Activated CD8-positive, alpha-beta T cell treated with anti-CD3 and anti-CD28 coated beads, Interleukin-2, amount 10 ng/mL, durations not matched to agents 7 days and 5 days (primary cell): ENCODE data around the gene CLSTN1. TPM values are rescaled to one million over a fixed set of nuclear protein-coding genes. Genes with fewer than 3 reads are reported as not detected.
A peak's percentile ranks its signal among the peaks of the same experiment; 100 is the strongest.

Experiments
- ATAC-seq: fragments of 150-1000 bp; cut with Tn5 transposase; one replicate; pipeline ENCODE4 v1.10.0; 2021; ENCODE audit warnings: moderate library complexity
- CTCF ChIA-PET: fragments of 350-600 bp; sonication (Branson Sonifier 250); formaldehyde crosslinking; loops from one replicate; lab custom pipeline; 2021; ENCODE audit warnings: antibody characterized with exemption; lab: Charles Lee
- POLR2A ChIA-PET: fragments of 350-600 bp; sonication (Branson Sonifier 250); formaldehyde crosslinking; loops from one replicate; lab custom pipeline; 2021; ENCODE audit warnings: antibody characterized with exemption; lab: Charles Lee
- DNase-seq: peaks from one replicate; pipeline ENCODE4 v3.0.0-alpha.2; 2020
- H3K27ac Mint-ChIP-seq: one replicate; pipeline ENCODE4 v1.8.0; 2021; ENCODE audit warnings: mild to moderate bottlenecking, mixed read lengths
- H3K27me3 Mint-ChIP-seq: one replicate; pipeline ENCODE4 v1.8.0; 2021; ENCODE audit warnings: low read depth, mixed read lengths
- H3K36me3 Mint-ChIP-seq: one replicate; pipeline ENCODE4 v1.8.0; 2021; ENCODE audit warnings: low read depth, mixed read lengths
- H3K4me1 Mint-ChIP-seq: one replicate; pipeline ENCODE4 v1.8.0; 2021; ENCODE audit warnings: low read depth, mixed read lengths
- H3K4me3 Mint-ChIP-seq: one replicate; pipeline ENCODE4 v1.8.0; 2021; ENCODE audit warnings: mild to moderate bottlenecking, mixed read lengths
- H3K9me3 Mint-ChIP-seq: one replicate; pipeline ENCODE4 v1.8.0; 2022; ENCODE audit warnings: mixed read lengths; ENCODE audit not compliant: insufficient read depth
- total RNA-seq, 2 experiments: library from RNA; stranded (reverse); gene quantifications; one replicate each; pipeline ENCODE4 v1.2.3, GENCODE V29; 2021

The CLSTN1 gene
- total RNA-seq, 2 experiments from 2014 or later = 91.1 to 96.8 TPM

GRCh38 chr1:9824702-9825089 is 931 bp upstream of the CLSTN1 start:
- ChIA-PET POLR2A (no interaction called here), CTCF (interaction anchor here (1.4 to 4.1 kb wide), 2 partner anchors 40 to 126 kb away, joined by 3 to 31 read pairs; no protein-coding TSS in a partner anchor)
- H3K4me1 Mint-ChIP-seq = peaks cover 49% of the 10 kb centered on the region
- H3K27ac Mint-ChIP-seq = peak overlapping the region; percentile 39
- DNase-seq (no peak), ATAC-seq (no peak)
- H3K9me3 Mint-ChIP-seq = no peaks in the 10 kb centered on the region
- H3K27me3 Mint-ChIP-seq = no peaks in the 10 kb centered on the region
- H3K4me3 Mint-ChIP-seq = peak overlapping the region; percentile 46
- H3K36me3 Mint-ChIP-seq = peaks cover 13% of the 10 kb centered on the region

- Mint-ChIP-seq H3K4me1 (peaks cover 49% of the 10 kb centered on the region), H3K9me3 (no peaks in the 10 kb centered on the region), H3K27me3 (no peaks in the 10 kb centered on the region), H3K27ac (peak overlapping the region; percentile 63), H3K36me3 (peaks cover 19% of the 10 kb centered on the region), H3K4me3 (peak overlapping the region; percentile 53)
- no peak for DNase-seq
- ChIA-PET CTCF (no interaction called here), POLR2A (no interaction called here)
- ATAC-seq = peak; percentile 45
Observed at GRCh38 chr1:9823693-9823942, 147 bp downstream of the CLSTN1 start.

GRCh38 chr1:9822897-9823692 is 670 bp downstream of the CLSTN1 start:
- peak; percentile 28 for ATAC-seq
- H3K9me3 Mint-ChIP-seq = no peaks in the 10 kb centered on the region
- peaks cover 49% of the 10 kb centered on the region for H3K4me1 Mint-ChIP-seq
- H3K27ac Mint-ChIP-seq = peak overlapping the region; percentile 92
- H3K27me3 Mint-ChIP-seq = no peaks in the 10 kb centered on the region
- CTCF ChIA-PET = interaction anchor here (1.5 to 2.7 kb wide), 3 partner anchors 39 to 196 kb away, joined by 3 to 24 read pairs (median 6); no protein-coding TSS in a partner anchor
- POLR2A ChIA-PET = no interaction called here
- H3K36me3 Mint-ChIP-seq = peaks cover 19% of the 10 kb centered on the region
- DNase-seq = peak; percentile 47
- peak overlapping the region; percentile 98 for H3K4me3 Mint-ChIP-seq

- peaks cover 45% of the 10 kb centered on the region for H3K4me1 Mint-ChIP-seq
- DNase-seq (no peak), ATAC-seq (no peak)
- CTCF ChIA-PET = interaction anchor here (1.5 to 2.7 kb wide), 3 partner anchors 38 to 195 kb away, joined by 3 to 24 read pairs (median 6); no protein-coding TSS in a partner anchor
- POLR2A ChIA-PET = interaction anchor here (0.7 kb wide), 1 partner anchor 249 kb away, joined by 3 read pairs; no protein-coding TSS in a partner anchor
- H3K4me3 Mint-ChIP-seq = peak overlapping the region; percentile 98
- peak overlapping the region; percentile 92 for H3K27ac Mint-ChIP-seq
- H3K9me3 Mint-ChIP-seq = no peaks in the 10 kb centered on the region
- H3K27me3 Mint-ChIP-seq = no peaks in the 10 kb centered on the region
- H3K36me3 Mint-ChIP-seq = peaks cover 19% of the 10 kb centered on the region
Observed at GRCh38 chr1:9822490-9822889, 1.3 kb downstream of the CLSTN1 start.

- Mint-ChIP-seq H3K4me1 (peaks cover 42% of the 10 kb centered on the region), H3K36me3 (peaks cover 24% of the 10 kb centered on the region), H3K27me3 (no peaks in the 10 kb centered on the region), H3K4me3 (peak overlapping the region; percentile 98), H3K9me3 (no peaks in the 10 kb centered on the region), H3K27ac (no peak overlapping the region)
- ChIA-PET POLR2A (no interaction called here), CTCF (interaction anchor here (1.5 to 2.7 kb wide), 3 partner anchors 37 to 195 kb away, joined by 3 to 24 read pairs (median 6); no protein-coding TSS in a partner anchor)
- no peak for ATAC-seq
- no peak for DNase-seq
Observed at GRCh38 chr1:9821710-9822109, 2.1 kb downstream of the CLSTN1 start.

- Mint-ChIP-seq H3K9me3 (no peaks in the 10 kb centered on the region), H3K4me1 (peaks cover 38% of the 10 kb centered on the region), H3K27me3 (no peaks in the 10 kb centered on the region), H3K36me3 (peaks cover 30% of the 10 kb centered on the region), H3K27ac (no peak overlapping the region), H3K4me3 (no peak overlapping the region)
- ChIA-PET CTCF (interaction anchor here (0.9 to 2.7 kb wide), 2 partner anchors 36 to 205 kb away, joined by 3 to 24 read pairs; no protein-coding TSS in a partner anchor), POLR2A (interaction anchor here (0.7 kb wide), 1 partner anchor 104 kb away, joined by 4 read pairs; no protein-coding TSS in a partner anchor)
- no peak for DNase-seq
- no peak for ATAC-seq
Observed at GRCh38 chr1:9820521-9820920, 3.2 kb downstream of the CLSTN1 start.

GRCh38 chr1:9817734-9818133 is 6.0 kb downstream of the CLSTN1 start:
- no peak overlapping the region for H3K27ac Mint-ChIP-seq
- ATAC-seq (no peak), DNase-seq (no peak)
- no peaks in the 10 kb centered on the region for H3K27me3 Mint-ChIP-seq
- ChIA-PET CTCF (interaction anchor here (1.3 kb wide), 1 partner anchor 133 kb away, joined by 3 read pairs; no protein-coding TSS in a partner anchor), POLR2A (interaction anchor here (0.9 kb wide), 1 partner anchor 18 kb away, joined by 3 read pairs; no protein-coding TSS in a partner anchor)
- peaks cover 31% of the 10 kb centered on the region for H3K36me3 Mint-ChIP-seq
- H3K4me3 Mint-ChIP-seq = no peak overlapping the region
- peaks cover 28% of the 10 kb centered on the region for H3K4me1 Mint-ChIP-seq
- no peaks in the 10 kb centered on the region for H3K9me3 Mint-ChIP-seq

- POLR2A ChIA-PET = no interaction called here
- H3K4me1 Mint-ChIP-seq = peaks cover 17% of the 10 kb centered on the region
- CTCF ChIA-PET = interaction anchor here (0.7 to 1.2 kb wide), 2 partner anchors 32 to 61 kb away, joined by 3 to 4 read pairs; no protein-coding TSS in a partner anchor
- ATAC-seq (no peak), DNase-seq (no peak)
- no peaks in the 10 kb centered on the region for H3K27me3 Mint-ChIP-seq
- no peaks in the 10 kb centered on the region for H3K9me3 Mint-ChIP-seq
- H3K27ac Mint-ChIP-seq = no peak overlapping the region
- no peak overlapping the region for H3K4me3 Mint-ChIP-seq
- H3K36me3 Mint-ChIP-seq = peaks cover 25% of the 10 kb centered on the region
Observed at GRCh38 chr1:9816199-9816598, 7.6 kb downstream of the CLSTN1 start.

GRCh38 chr1:9815150-9815549 is 8.6 kb downstream of the CLSTN1 start:
- H3K4me1 Mint-ChIP-seq = peaks cover 16% of the 10 kb centered on the region
- H3K27me3 Mint-ChIP-seq = no peaks in the 10 kb centered on the region
- no peak for DNase-seq
- ChIA-PET CTCF (no interaction called here), POLR2A (no interaction called here)
- ATAC-seq = no peak
- H3K4me3 Mint-ChIP-seq = no peak overlapping the region
- no peak overlapping the region for H3K27ac Mint-ChIP-seq
- H3K36me3 Mint-ChIP-seq = peaks cover 23% of the 10 kb centered on the region
- no peaks in the 10 kb centered on the region for H3K9me3 Mint-ChIP-seq

GRCh38 chr1:9814619-9815018 is 9.1 kb downstream of the CLSTN1 start:
- no peak for ATAC-seq
- Mint-ChIP-seq H3K36me3 (peaks cover 21% of the 10 kb centered on the region), H3K4me3 (no peak overlapping the region), H3K4me1 (peaks cover 14% of the 10 kb centered on the region), H3K9me3 (no peaks in the 10 kb centered on the region), H3K27me3 (no peaks in the 10 kb centered on the region), H3K27ac (no peak overlapping the region)
- no peak for DNase-seq
- ChIA-PET CTCF (no interaction called here), POLR2A (no interaction called here)

- ChIA-PET CTCF (interaction anchor here (0.8 to 1.2 kb wide), 3 partner anchors 11 to 195 kb away, joined by 3 read pairs; no protein-coding TSS in a partner anchor), POLR2A (interaction anchor here (0.6 kb wide), 1 partner anchor 98 kb away, joined by 3 read pairs; no protein-coding TSS in a partner anchor)
- H3K27me3 Mint-ChIP-seq = no peaks in the 10 kb centered on the region
- no peaks in the 10 kb centered on the region for H3K9me3 Mint-ChIP-seq
- peaks cover 37% of the 10 kb centered on the region for H3K4me1 Mint-ChIP-seq
- H3K36me3 Mint-ChIP-seq = peaks cover 25% of the 10 kb centered on the region
- DNase-seq (no peak), ATAC-seq (no peak)
- no peak overlapping the region for H3K27ac Mint-ChIP-seq
- no peak overlapping the region for H3K4me3 Mint-ChIP-seq
Observed at GRCh38 chr1:9811239-9811966, 12.4 kb downstream of the CLSTN1 start.
